Osteoblast (primary cell): ENCODE measurements around the gene LYRM2. TPM values are rescaled to one million over a fixed set of nuclear protein-coding genes. Genes with fewer than 3 reads are reported as not detected.

Source experiments
- DNase-seq: peaks from one replicate; pipeline ENCODE4 v3.0.0; 2011; ENCODE audit warnings: low spot score, mixed read lengths; ENCODE audit not compliant: insufficient read length; ENCODE audit errors: missing footprints
- H2AFZ ChIP-seq: 2 replicates; pipeline ENCODE4 v1.6.0; 2011; ENCODE audit warnings: mild to moderate bottlenecking, low read length
- H3K27ac ChIP-seq: 2 replicates; pipeline ENCODE4 v1.5.1; 2011; ENCODE audit warnings: mild to moderate bottlenecking, low read depth, low read length, moderate library complexity
- H3K27me3 ChIP-seq: 2 replicates; pipeline ENCODE4 v1.6.0; 2012; ENCODE audit warnings: mild to moderate bottlenecking, control low read depth, inconsistent platforms, low read length, moderate library complexity; ENCODE audit not compliant: insufficient read depth
- H3K36me3 ChIP-seq: 2 replicates; pipeline ENCODE4 v1.5.1; 2011; ENCODE audit warnings: mild to moderate bottlenecking, low read length, control low read depth, moderate library complexity; ENCODE audit not compliant: insufficient read depth
- H3K4me1 ChIP-seq: 2 replicates; pipeline ENCODE4 v1.5.1; 2011; ENCODE audit warnings: mild to moderate bottlenecking, low read length, control low read depth, moderate library complexity; ENCODE audit not compliant: insufficient read depth
- H3K4me2 ChIP-seq: 2 replicates; pipeline ENCODE4 v1.6.0; 2011; ENCODE audit warnings: mild to moderate bottlenecking, low read length; ENCODE audit not compliant: insufficient read depth
- H3K4me3 ChIP-seq: fragments of 200-600 bp; sonication (generic); 3 replicates; pipeline ENCODE4 v1.5.1; 2012; ENCODE audit warnings: mild to moderate bottlenecking, low read length, inconsistent platforms; ENCODE audit not compliant: insufficient read depth
- H3K79me2 ChIP-seq: 2 replicates; pipeline ENCODE4 v1.6.0; 2012; ENCODE audit warnings: mild to moderate bottlenecking, low read length, control low read depth, inconsistent platforms; ENCODE audit not compliant: insufficient read depth
- H3K9me3 ChIP-seq: 2 replicates; pipeline ENCODE4 v1.5.1; 2011; ENCODE audit warnings: low read depth, low read length, control low read depth
- H4K20me1 ChIP-seq: 2 replicates; pipeline ENCODE4 v1.6.0; 2012; ENCODE audit warnings: mild to moderate bottlenecking, low read length, control low read depth; ENCODE audit not compliant: insufficient read depth
- CTCF ChIP-seq: IDR thresholded peaks from 2 replicates; pipeline ENCODE4 v1.5.1; 2011; ENCODE audit warnings: mild to moderate bottlenecking, low read depth, low read length, moderate library complexity; ENCODE audit errors: extremely low read depth
- total RNA-seq: library from RNA; depleted of rRNA; stranded (reverse); fragments of >200 nt; gene quantifications from 2 replicates; pipeline ENCODE4 v1.2.3, GENCODE V29; 2012

LYRM2 gene
- total RNA-seq, result 24.6 and 28.0 TPM in 2 replicates

DNA sequence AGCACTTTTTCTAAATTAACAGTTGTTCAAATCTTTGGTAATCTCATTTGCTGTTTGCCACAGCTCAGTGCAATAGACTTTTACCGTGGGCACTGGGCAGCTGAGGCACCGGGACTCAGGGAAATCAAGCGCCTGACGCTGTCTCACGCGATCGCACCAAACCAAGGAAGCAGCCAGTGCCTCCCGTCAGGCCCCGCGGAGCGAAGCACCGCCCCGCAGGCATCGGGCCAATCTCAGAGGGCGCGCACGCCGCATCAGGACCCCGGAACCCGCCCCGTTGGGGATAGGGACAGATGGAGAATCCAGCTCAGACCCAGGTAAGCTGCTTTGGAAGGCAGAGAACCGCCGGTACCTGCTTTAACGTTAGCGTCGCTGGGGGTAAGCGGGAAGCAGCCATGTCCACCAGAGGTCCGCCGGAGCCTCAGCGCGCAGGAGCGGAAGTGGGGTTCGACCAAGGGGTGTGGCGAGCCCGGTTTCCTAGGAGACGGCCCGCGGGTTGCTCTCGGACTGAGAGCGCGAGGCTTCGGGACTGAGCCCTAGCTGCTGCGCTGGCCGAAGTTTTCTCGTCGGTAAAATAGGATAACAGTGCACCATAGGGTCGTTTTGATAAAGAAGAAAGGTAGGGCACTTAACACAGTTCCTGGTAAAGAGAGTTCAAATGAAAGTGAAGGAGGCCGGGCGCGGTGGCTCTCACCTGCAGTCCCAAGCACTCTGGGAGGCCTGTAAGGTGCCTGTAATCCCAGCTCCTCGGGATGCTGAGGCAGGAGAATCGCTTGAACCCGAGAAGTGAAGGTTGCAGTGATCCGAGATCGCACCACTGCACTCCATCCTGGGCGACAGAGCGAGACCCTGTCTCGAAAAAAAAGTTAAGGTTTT, at the start of gene LYRM2:
TSS of gene LYRM2 (minus strand) at position 428 of the 876 bp plus-strand sequence. CDS start at position 397, 31 bp downstream.
- TF ChIP-seq CTCF, result no peak
- DNase-seq, result peak; percentile 96
- H3K27ac ChIP-seq, result peak within 1 kb of the TSS; percentile 86
- peak within 1 kb of the TSS; percentile 95 for H2AFZ ChIP-seq
- H3K9me3 ChIP-seq, result no peaks in the 10 kb centered on the region
- H3K27me3 ChIP-seq, result no peaks in the 10 kb centered on the region
- H3K79me2 ChIP-seq, result peaks cover 16% of the 10 kb centered on the region
- peaks cover 16% of the 10 kb centered on the region for H3K4me1 ChIP-seq
- peak within 1 kb of the TSS; percentile 92 for H3K4me2 ChIP-seq
- peak within 1 kb of the TSS; percentile 93 for H3K4me3 ChIP-seq
- no peaks in the 10 kb centered on the region for H4K20me1 ChIP-seq
- H3K36me3 ChIP-seq, result peaks cover 19% of the 10 kb centered on the region

DNA sequence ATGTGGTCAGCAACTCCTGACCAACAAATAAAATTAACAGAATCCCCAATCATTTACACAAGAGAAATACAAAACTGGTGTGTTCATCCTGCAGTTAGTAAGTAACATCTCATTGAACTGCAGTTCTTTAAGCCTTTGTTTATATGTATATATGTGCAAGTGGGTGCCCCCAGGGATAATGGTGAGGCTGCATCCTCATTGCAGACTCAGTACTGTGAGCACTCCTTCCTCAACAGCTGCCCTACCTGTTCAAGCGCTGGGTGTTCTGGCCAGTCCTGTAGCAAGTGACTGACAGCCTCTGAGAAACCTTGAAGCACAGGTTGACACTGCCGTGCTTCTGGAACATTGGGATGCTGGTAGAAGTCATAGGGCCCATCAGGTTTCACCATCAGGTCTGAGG, 49.8 kb upstream of the LYRM2 start:
- H3K4me1 ChIP-seq, result no peaks in the 10 kb centered on the region
- no peak overlapping the region for H3K4me2 ChIP-seq
- no peak overlapping the region for H2AFZ ChIP-seq
- no peaks in the 10 kb centered on the region for H3K79me2 ChIP-seq
- peaks cover 73% of the 10 kb centered on the region for H3K36me3 ChIP-seq
- H4K20me1 ChIP-seq, result no peaks in the 10 kb centered on the region
- DNase-seq, result no peak
- no peak overlapping the region for H3K27ac ChIP-seq
- no peak overlapping the region for H3K4me3 ChIP-seq
- no peaks in the 10 kb centered on the region for H3K9me3 ChIP-seq
- H3K27me3 ChIP-seq, result no peaks in the 10 kb centered on the region
- no peak for TF ChIP-seq CTCF

DNA sequence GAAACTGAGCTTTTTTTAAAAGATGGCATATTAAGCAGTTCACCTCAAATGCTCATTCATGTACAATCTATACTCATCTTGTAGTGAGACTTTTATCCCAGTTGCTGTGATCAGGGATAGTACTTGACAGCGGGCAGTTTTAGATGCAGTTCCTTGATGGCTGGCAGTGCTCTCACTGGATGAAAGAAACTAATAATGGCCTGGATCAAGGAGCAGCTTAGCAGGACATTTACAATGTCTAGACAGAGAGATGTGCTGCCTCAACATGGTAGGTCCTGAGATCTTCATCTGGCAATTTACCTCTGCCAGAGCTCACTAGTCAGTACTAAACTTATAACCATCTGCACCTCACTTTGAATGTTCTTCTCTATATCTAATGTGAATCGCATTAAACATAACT, 46.8 kb upstream of the LYRM2 start:
- H4K20me1 ChIP-seq, result no peaks in the 10 kb centered on the region
- H3K4me2 ChIP-seq, result no peak overlapping the region
- no peak overlapping the region for H3K27ac ChIP-seq
- H3K36me3 ChIP-seq, result peaks cover 64% of the 10 kb centered on the region
- no peaks in the 10 kb centered on the region for H3K4me1 ChIP-seq
- TF ChIP-seq CTCF, result no peak
- H3K9me3 ChIP-seq, result no peaks in the 10 kb centered on the region
- H3K4me3 ChIP-seq, result no peak overlapping the region
- no peaks in the 10 kb centered on the region for H3K27me3 ChIP-seq
- no peak for DNase-seq
- no peaks in the 10 kb centered on the region for H3K79me2 ChIP-seq
- H2AFZ ChIP-seq, result no peak overlapping the region

GRCh38 chr6:89682991-89683390, 44.4 kb upstream of the LYRM2 start:
- H4K20me1 ChIP-seq, result no peaks in the 10 kb centered on the region
- no peak overlapping the region for H2AFZ ChIP-seq
- no peaks in the 10 kb centered on the region for H3K4me1 ChIP-seq
- H3K36me3 ChIP-seq, result peaks cover 64% of the 10 kb centered on the region
- TF ChIP-seq CTCF, result no peak
- no peaks in the 10 kb centered on the region for H3K9me3 ChIP-seq
- no peak overlapping the region for H3K27ac ChIP-seq
- H3K27me3 ChIP-seq, result no peaks in the 10 kb centered on the region
- no peak overlapping the region for H3K4me3 ChIP-seq
- no peak overlapping the region for H3K4me2 ChIP-seq
- no peak for DNase-seq
- H3K79me2 ChIP-seq, result no peaks in the 10 kb centered on the region
